A549 treated with RU486 at 1 μM for 4 hours (cell line): ENCODE data around the gene NXPE2. TPM values are rescaled to one million over a fixed set of nuclear protein-coding genes. Genes with fewer than 3 reads are reported as not detected.

Experiments
- total RNA-seq: library from RNA; stranded (reverse); fragments of 200-300 nt; extraction: Qiagen RNA extraction; gene quantifications from 5 replicates; pipeline ENCODE4 v1.2.3, GENCODE V29; 2022; ENCODE audit warnings: low read depth

NXPE2 gene
- total RNA-seq: not detected in 5 replicates

DNA sequence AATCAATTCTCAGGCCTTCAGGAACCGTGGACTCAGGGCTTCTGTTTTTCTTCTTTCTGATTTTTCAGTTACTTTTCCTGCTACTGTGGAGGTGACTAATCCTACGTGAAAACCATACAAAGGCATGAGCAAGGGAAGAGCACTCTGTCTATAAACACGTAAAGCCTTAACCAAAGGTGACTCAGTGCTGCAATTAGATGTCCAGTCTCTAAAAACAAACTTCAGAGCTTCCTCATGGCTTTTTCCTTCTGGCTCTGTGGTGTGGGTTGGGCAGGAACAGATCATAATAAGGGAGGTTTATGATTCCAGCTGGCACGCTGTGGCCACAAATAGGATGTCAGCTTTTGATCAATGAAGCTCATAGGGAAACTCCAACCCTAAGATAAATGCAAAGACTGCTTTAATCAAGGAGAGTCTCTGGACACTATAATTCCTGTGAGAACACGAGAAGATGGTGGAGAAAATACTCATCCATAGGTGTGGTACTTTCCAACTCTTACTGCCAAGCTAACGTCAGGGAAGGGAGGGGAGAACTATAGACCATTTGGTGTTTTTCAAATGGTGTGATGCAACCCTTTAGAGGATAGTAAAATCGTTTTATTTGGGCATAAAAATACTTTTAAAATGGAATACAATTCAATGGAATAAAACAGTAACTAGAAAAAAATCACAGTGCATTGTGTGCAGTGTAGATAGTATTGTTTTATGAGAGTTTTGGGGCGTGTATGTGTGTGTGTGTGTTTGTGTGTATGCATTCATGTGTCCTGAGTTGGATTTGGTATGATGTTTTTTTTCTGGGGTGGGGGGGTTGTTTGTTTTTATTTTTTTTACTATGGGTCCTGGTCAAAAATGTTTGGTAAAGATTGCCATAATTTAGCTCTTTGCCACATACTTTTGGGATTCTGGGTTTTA, at the start of gene NXPE2:
Gene NXPE2, plus strand, starts transcription at position 403 of the 912 bp plus-strand sequence. Its CDS starts 49 bp downstream, at position 452.

Other genes with a start within 250 kb of the NXPE2 start
- gene REXO2, start 239.1 kb upstream of the NXPE2 start, total RNA-seq: 84.1 to 113 TPM (median 102 TPM) in 5 replicates
- gene NXPE1, start 118.6 kb upstream of the NXPE2 start, total RNA-seq: not detected in 5 replicates
- not detected in 5 replicates for gene NXPE4, start 82.7 kb upstream of the NXPE2 start, total RNA-seq